Activated naive CD4-positive, alpha-beta T cell treated with anti-CD3 and anti-CD28 coated beads, Interleukin-2, amount 50 U/mL, for 16 hours (primary cell): ENCODE results near the gene CST7.
"Not testable (repeated sequence)": the region's sequence is repeated elsewhere in the genome, so short reads cannot be mapped to it uniquely, and the experiment has no call there.

Experiments used
- DNase-seq: peaks from one replicate; pipeline ENCODE4 v3.0.0-alpha.2; 2020

The CST7 gene

GRCh38 chr20:24929867-24930723 is 19.0 kb upstream of the CST7 start:
- DNase-seq = not testable (repeated sequence)

- not testable (repeated sequence) for DNase-seq
Measured at GRCh38 chr20:24930724-24931688, 18.1 kb upstream of the CST7 start.

- DNase-seq = not testable (repeated sequence)
Measured at GRCh38 chr20:24931893-24932292, 17.2 kb upstream of the CST7 start.

GRCh38 chr20:24933266-24933908 is 15.7 kb upstream of the CST7 start:
- no peak for DNase-seq

- no peak for DNase-seq
Measured at GRCh38 chr20:24934101-24934661, 14.9 kb upstream of the CST7 start.

- no peak for DNase-seq
Measured at GRCh38 chr20:24934716-24935115, 14.4 kb upstream of the CST7 start.

GRCh38 chr20:24935140-24935539 is 13.9 kb upstream of the CST7 start:
- DNase-seq = no peak

- no peak for DNase-seq
Measured at GRCh38 chr20:24935766-24936525, 13.1 kb upstream of the CST7 start.

GRCh38 chr20:24936526-24937407 is 12.3 kb upstream of the CST7 start:
- no peak for DNase-seq

- no peak for DNase-seq
Measured at GRCh38 chr20:24937579-24937978, 11.5 kb upstream of the CST7 start.

GRCh38 chr20:24938498-24938897 is 10.6 kb upstream of the CST7 start:
- DNase-seq = no peak

GRCh38 chr20:24939036-24939435 is 10.0 kb upstream of the CST7 start:
- no peak for DNase-seq

- no peak for DNase-seq
Measured at GRCh38 chr20:24942679-24943078, 6.4 kb upstream of the CST7 start.

- no peak for DNase-seq
Measured at GRCh38 chr20:24943196-24943595, 5.9 kb upstream of the CST7 start.

GRCh38 chr20:24943731-24944130 is 5.3 kb upstream of the CST7 start:
- no peak for DNase-seq

GRCh38 chr20:24946376-24946775 is 2.7 kb upstream of the CST7 start:
- DNase-seq = not testable (repeated sequence)

GRCh38 chr20:24948396-24948938 is 602 bp upstream of the CST7 start:
- DNase-seq = not testable (repeated sequence)

- DNase-seq = no peak
Measured at GRCh38 chr20:24949756-24950127, 673 bp downstream of the CST7 start.

- no peak for DNase-seq
Measured at GRCh38 chr20:24950128-24950835, 1.2 kb downstream of the CST7 start.
